ENCODE data around the gene AKAP8L. TPM values are rescaled to one million over a fixed set of nuclear protein-coding genes. Genes with fewer than 3 reads are reported as not detected.
A peak's percentile ranks its signal among the peaks of the same experiment; 100 is the strongest.

The AKAP8L gene
- total RNA-seq, 1 donor = 69.5 TPM

- Histone ChIP-seq H3K4me3 (ENCODE audit: insufficient read depth, low read length) (no peak overlapping the region), H3K79me2 (ENCODE audit: insufficient read depth, low read length) (peaks cover 49% of the 10 kb centered on the region), H2AFZ (ENCODE audit: low read length) (no peak overlapping the region), H3K4me1 (ENCODE audit: insufficient read depth, low read length) (peaks cover 14% of the 10 kb centered on the region), H3K27ac (ENCODE audit: low read depth, low read length) (no peak overlapping the region), H4K20me1 (ENCODE audit: insufficient read depth, low read length) (peaks cover 24% of the 10 kb centered on the region), H3K36me3 (ENCODE audit: insufficient read depth, low read length) (peaks cover 39% of the 10 kb centered on the region), H3K9me3 (ENCODE audit: low read depth, low read length) (no peaks in the 10 kb centered on the region), H3K4me2 (ENCODE audit: insufficient read depth, low read length) (no peak overlapping the region), H3K27me3 (ENCODE audit: insufficient read depth, low read length) (no peaks in the 10 kb centered on the region)
- TF ChIP-seq, protein P1, sequence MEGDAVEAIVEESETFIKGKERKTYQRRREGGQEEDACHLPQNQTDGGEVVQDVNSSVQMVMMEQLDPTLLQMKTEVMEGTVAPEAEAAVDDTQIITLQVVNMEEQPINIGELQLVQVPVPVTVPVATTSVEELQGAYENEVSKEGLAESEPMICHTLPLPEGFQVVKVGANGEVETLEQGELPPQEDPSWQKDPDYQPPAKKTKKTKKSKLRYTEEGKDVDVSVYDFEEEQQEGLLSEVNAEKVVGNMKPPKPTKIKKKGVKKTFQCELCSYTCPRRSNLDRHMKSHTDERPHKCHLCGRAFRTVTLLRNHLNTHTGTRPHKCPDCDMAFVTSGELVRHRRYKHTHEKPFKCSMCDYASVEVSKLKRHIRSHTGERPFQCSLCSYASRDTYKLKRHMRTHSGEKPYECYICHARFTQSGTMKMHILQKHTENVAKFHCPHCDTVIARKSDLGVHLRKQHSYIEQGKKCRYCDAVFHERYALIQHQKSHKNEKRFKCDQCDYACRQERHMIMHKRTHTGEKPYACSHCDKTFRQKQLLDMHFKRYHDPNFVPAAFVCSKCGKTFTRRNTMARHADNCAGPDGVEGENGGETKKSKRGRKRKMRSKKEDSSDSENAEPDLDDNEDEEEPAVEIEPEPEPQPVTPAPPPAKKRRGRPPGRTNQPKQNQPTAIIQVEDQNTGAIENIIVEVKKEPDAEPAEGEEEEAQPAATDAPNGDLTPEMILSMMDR (IDR thresholded peaks at IDR 0.05; ENCODE audit: extremely low read depth, low read depth, low read length) = no peak
- peak; percentile 92 for DNase-seq (ENCODE audit: insufficient read length, low spot score, missing footprints)
Measured at GRCh38 chr19:15426485-15427349, 7.9 kb upstream of the AKAP8L start.

DNA sequence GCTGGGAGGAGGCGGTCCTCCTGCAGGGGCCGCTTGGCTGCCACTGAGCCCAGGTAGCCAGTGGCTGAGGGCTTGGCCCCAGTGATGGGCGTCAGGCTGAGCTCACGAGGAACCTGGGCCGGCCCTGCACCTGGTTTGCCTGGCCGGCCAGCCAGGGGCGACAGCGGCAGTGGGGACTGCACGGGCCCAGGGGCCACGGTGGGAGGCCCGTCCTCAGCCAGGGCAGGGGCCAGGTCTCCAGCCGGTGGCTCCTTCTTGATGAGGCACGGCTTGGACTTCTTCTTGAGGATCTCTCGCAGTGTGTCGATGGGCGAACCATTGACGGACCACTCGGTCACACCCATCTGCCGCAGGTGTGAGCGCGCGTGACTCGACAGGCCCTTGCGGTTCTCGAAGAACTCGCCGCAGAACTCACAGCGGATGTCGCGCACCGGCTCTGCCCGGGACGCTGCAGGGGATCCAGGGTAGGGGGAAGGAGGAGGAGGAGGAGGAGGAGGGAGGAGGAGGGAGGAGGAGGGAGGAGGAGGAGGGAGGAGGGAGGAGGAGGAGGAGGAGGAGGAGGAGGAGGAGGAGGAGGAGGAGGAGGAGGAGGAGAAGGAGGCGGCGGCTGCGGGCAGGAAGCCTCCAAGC lies 6.6 kb upstream of the AKAP8L start:
- peak; percentile 65 for DNase-seq (ENCODE audit: insufficient read length, low spot score, missing footprints)
- Histone ChIP-seq H3K27me3 (ENCODE audit: insufficient read depth, low read length) (no peaks in the 10 kb centered on the region), H3K4me3 (ENCODE audit: insufficient read depth, low read length) (no peak overlapping the region), H3K36me3 (ENCODE audit: insufficient read depth, low read length) (peaks cover 39% of the 10 kb centered on the region), H3K9me3 (ENCODE audit: low read depth, low read length) (no peaks in the 10 kb centered on the region), H2AFZ (ENCODE audit: low read length) (no peak overlapping the region), H3K4me1 (ENCODE audit: insufficient read depth, low read length) (peaks cover under 1% of the 10 kb centered on the region), H4K20me1 (ENCODE audit: insufficient read depth, low read length) (peaks cover 12% of the 10 kb centered on the region), H3K79me2 (ENCODE audit: insufficient read depth, low read length) (peaks cover 36% of the 10 kb centered on the region), H3K4me2 (ENCODE audit: insufficient read depth, low read length) (no peak overlapping the region), H3K27ac (ENCODE audit: low read depth, low read length) (no peak overlapping the region)
- TF ChIP-seq, protein P1 (IDR thresholded peaks at IDR 0.05; ENCODE audit: extremely low read depth, low read depth, low read length) = no peak

GRCh38 chr19:15424692-15425272 lies 6.0 kb upstream of the AKAP8L start:
- Histone ChIP-seq H3K9me3 (ENCODE audit: low read depth, low read length) (no peaks in the 10 kb centered on the region), H3K4me3 (ENCODE audit: insufficient read depth, low read length) (no peak overlapping the region), H2AFZ (ENCODE audit: low read length) (no peak overlapping the region), H3K36me3 (ENCODE audit: insufficient read depth, low read length) (peaks cover 39% of the 10 kb centered on the region), H3K27ac (ENCODE audit: low read depth, low read length) (no peak overlapping the region), H3K27me3 (ENCODE audit: insufficient read depth, low read length) (no peaks in the 10 kb centered on the region), H3K4me1 (ENCODE audit: insufficient read depth, low read length) (peaks cover 2% of the 10 kb centered on the region), H3K4me2 (ENCODE audit: insufficient read depth, low read length) (no peak overlapping the region), H4K20me1 (ENCODE audit: insufficient read depth, low read length) (peaks cover 9% of the 10 kb centered on the region), H3K79me2 (ENCODE audit: insufficient read depth, low read length) (peaks cover 29% of the 10 kb centered on the region)
- peak; percentile 65 for DNase-seq (ENCODE audit: insufficient read length, low spot score, missing footprints)
- TF ChIP-seq, protein P1 (IDR thresholded peaks at IDR 0.05; ENCODE audit: extremely low read depth, low read depth, low read length) = no peak

- DNase-seq (ENCODE audit: insufficient read length, low spot score, missing footprints) = no peak
- Histone ChIP-seq H4K20me1 (ENCODE audit: insufficient read depth, low read length) (peaks cover 9% of the 10 kb centered on the region), H3K4me2 (ENCODE audit: insufficient read depth, low read length) (no peak overlapping the region), H3K4me1 (ENCODE audit: insufficient read depth, low read length) (peaks cover 8% of the 10 kb centered on the region), H3K27me3 (ENCODE audit: insufficient read depth, low read length) (no peaks in the 10 kb centered on the region), H2AFZ (ENCODE audit: low read length) (no peak overlapping the region), H3K27ac (ENCODE audit: low read depth, low read length) (no peak overlapping the region), H3K36me3 (ENCODE audit: insufficient read depth, low read length) (peaks cover 39% of the 10 kb centered on the region), H3K79me2 (ENCODE audit: insufficient read depth, low read length) (peaks cover 23% of the 10 kb centered on the region), H3K9me3 (ENCODE audit: low read depth, low read length) (no peaks in the 10 kb centered on the region), H3K4me3 (ENCODE audit: insufficient read depth, low read length) (no peak overlapping the region)
- TF ChIP-seq, protein P1 (IDR thresholded peaks at IDR 0.05; ENCODE audit: extremely low read depth, low read depth, low read length) = no peak
Measured at GRCh38 chr19:15424121-15424520, 5.3 kb upstream of the AKAP8L start.
